Smooth muscle cell of the pulmonary artery (primary cell): Measurements from ENCODE around the gene PMPCA. TPM values are rescaled to one million over a fixed set of nuclear protein-coding genes. Genes with fewer than 3 reads are reported as not detected.

Source experiments
- total RNA-seq: library from RNA; depleted of rRNA; stranded (reverse); fragments of >200 nt; gene quantifications from 2 replicates; pipeline ENCODE4 v1.2.3, GENCODE V29; 2014

Gene PMPCA
- total RNA-seq, result 39.4 and 45.8 TPM in 2 replicates

GRCh38 chr9:136410500-136411287 lies at the start of gene PMPCA, which contains the start of gene ENTR1:
Gene PMPCA (plus strand): TSS chr9:136410658. CDS start chr9:136410669, 11 bp downstream.
Gene ENTR1 (minus strand): TSS chr9:136410614. CDS start chr9:136410397, 217 bp downstream.

GRCh38 chr9:136363106-136363948 lies 47.1 kb upstream of the PMPCA start, which contains the start of gene DNLZ:
Gene DNLZ (minus strand): TSS chr9:136363744. CDS start chr9:136363714, 30 bp downstream.

GRCh38 chr9:136373300-136374182 lies 36.9 kb upstream of the PMPCA start, which contains the start of gene CARD9:
Gene CARD9 (minus strand): TSS chr9:136373669. CDS start chr9:136372078, 1,591 bp downstream.

GRCh38 chr9:136400038-136400834 lies 10.2 kb upstream of the PMPCA start, which contains the start of gene SNAPC4:
Gene SNAPC4 (minus strand): TSS chr9:136400170. CDS start chr9:136398428, 1,742 bp downstream.

GRCh38 chr9:136439481-136440408 lies 29.3 kb downstream of the PMPCA start, which contains the start of gene INPP5E:
Gene INPP5E (minus strand): TSS chr9:136439845. CDS start chr9:136439419, 426 bp downstream.

Other genes with a start within 250 kb of the PMPCA start
- not detected in 2 replicates for gene LHX3, start 205.5 kb upstream of the PMPCA start, total RNA-seq
- gene QSOX2, start 164.8 kb upstream of the PMPCA start, total RNA-seq, result 15.8 and 32.2 TPM in 2 replicates
- under 0.01 and 0.07 TPM in 2 replicates for gene CCDC187, start 106.6 kb upstream of the PMPCA start, total RNA-seq
- 41.5 and 63.5 TPM in 2 replicates for gene GPSM1, start 83.1 kb upstream of the PMPCA start, total RNA-seq
- 7.4 and 8.4 TPM in 2 replicates for gene DNLZ, start 46.9 kb upstream of the PMPCA start, total RNA-seq
- 0.85 and 3.1 TPM in 2 replicates for gene CARD9, start 37.0 kb upstream of the PMPCA start, total RNA-seq
- gene SNAPC4, start 10.5 kb upstream of the PMPCA start, total RNA-seq, result 5.1 and 6.7 TPM in 2 replicates
- gene ENTR1, start within 50 bp of the PMPCA start, total RNA-seq, result 25.6 and 45.6 TPM in 2 replicates
- 7.2 and 12.5 TPM in 2 replicates for gene INPP5E, start 29.2 kb downstream of the PMPCA start, total RNA-seq
- 47.1 and 51.4 TPM in 2 replicates for gene SEC16A, start 72.4 kb downstream of the PMPCA start, total RNA-seq
- 34.2 and 36.9 TPM in 2 replicates for gene NOTCH1, start 135.4 kb downstream of the PMPCA start, total RNA-seq